GM23248 (cell line): Measurements from ENCODE around the gene IMMT. TPM values are rescaled to one million over a fixed set of nuclear protein-coding genes. Genes with fewer than 3 reads are reported as not detected.

Experiments
- DNase-seq: peaks from one replicate; pipeline ENCODE4 v3.0.0-alpha.2; 2015
- H2AFZ ChIP-seq: fragments of 200-600 bp; sonication (generic); 2 replicates; pipeline ENCODE4 v1.6.1; 2016; ENCODE audit warnings: antibody characterized with exemption
- H3F3A ChIP-seq: fragments of 200-600 bp; sonication (generic); 2 replicates; pipeline ENCODE4 v1.6.1; 2016; ENCODE audit warnings: mild to moderate bottlenecking, antibody characterized with exemption, mixed run types; ENCODE audit not compliant: insufficient read depth
- H3K27ac ChIP-seq: fragments of 200-600 bp; sonication (generic); 2 replicates; pipeline ENCODE4 v1.5.1; 2016; ENCODE audit warnings: mild to moderate bottlenecking
- H3K27me3 ChIP-seq: fragments of 200-600 bp; sonication (generic); replicated peaks from 2 replicates; pipeline ENCODE4 v1.6.1; 2016; ENCODE audit warnings: mild to moderate bottlenecking; ENCODE audit not compliant: insufficient read depth
- H3K36me3 ChIP-seq: fragments of 200-600 bp; sonication (generic); 2 replicates; pipeline ENCODE4 v1.6.1; 2016; ENCODE audit warnings: low read depth, mild to moderate bottlenecking
- H3K4me1 ChIP-seq: fragments of 200-600 bp; sonication (generic); 2 replicates; pipeline ENCODE4 v1.6.1; 2016; ENCODE audit warnings: mild to moderate bottlenecking; ENCODE audit not compliant: insufficient read depth
- H3K4me2 ChIP-seq: fragments of 200-600 bp; sonication (generic); one replicate; pipeline ENCODE4 v1.6.1; 2016; ENCODE audit warnings: mild to moderate bottlenecking; ENCODE audit not compliant: unreplicated experiment
- H3K4me3 ChIP-seq: fragments of 200-600 bp; sonication (generic); 2 replicates; pipeline ENCODE4 v1.5.1; 2016; ENCODE audit warnings: mild to moderate bottlenecking
- H3K79me2 ChIP-seq: fragments of 200-600 bp; sonication (generic); 2 replicates; pipeline ENCODE4 v1.6.1; 2016; ENCODE audit warnings: mild to moderate bottlenecking; ENCODE audit not compliant: insufficient read depth
- H3K9ac ChIP-seq: fragments of 200-600 bp; sonication (generic); 2 replicates; pipeline ENCODE4 v1.6.1; 2016; ENCODE audit warnings: mild to moderate bottlenecking
- H3K9me2 ChIP-seq: fragments of 200-600 bp; sonication (generic); 2 replicates; pipeline ENCODE4 v1.6.1; 2016; ENCODE audit warnings: mixed run types, mild to moderate bottlenecking, moderate library complexity; ENCODE audit not compliant: insufficient read depth
- H3K9me3 ChIP-seq: fragments of 200-600 bp; sonication (generic); one replicate; pipeline ENCODE4 v1.6.1; 2017; ENCODE audit warnings: low read depth
- H4K20me1 ChIP-seq: fragments of 200-600 bp; sonication (generic); 2 replicates; pipeline ENCODE4 v1.6.0; 2016; ENCODE audit not compliant: insufficient read depth
- EZH2 ChIP-seq: fragments of 200-600 bp; sonication (generic); IDR thresholded peaks from 2 replicates; pipeline ENCODE4 v1.6.1; 2018; ENCODE audit warnings: antibody characterized with exemption, mild to moderate bottlenecking; ENCODE audit not compliant: insufficient read depth, poor library complexity, severe bottlenecking
- EZH2phosphoT487 ChIP-seq: fragments of 200-600 bp; sonication (generic); IDR thresholded peaks from 2 replicates; pipeline ENCODE4 v1.6.1; 2018; ENCODE audit warnings: antibody characterized with exemption, moderate library complexity, mild to moderate bottlenecking, low read depth; ENCODE audit not compliant: insufficient read depth
- whole genome bisulfite sequencing, 2 experiments: methylation state at CpG; one replicate each; pipeline ENCODE4 v1.1.6; 2015 to 2017; ENCODE audit warnings: low lambda C conversion rate in 2 of 2, low coverage in 1 of 2; ENCODE audit errors: missing lambda C conversion rate in 2 of 2; 5-methylcytosine and 5-hydroxymethylcytosine counted together
- in situ Hi-C: fragments of 300-500 bp; cut with MboI; formaldehyde crosslinking; loops from 2 replicates; pipeline ENCODE4 v1.15.0; 2020
- polyA plus RNA-seq: library from polyadenylated mRNA; unstranded; fragments of >200 nt; fragmentation: Nextera tagmentation; extraction: Ambion mirVana; gene quantifications from 2 replicates; pipeline ENCODE4 v1.2.1, GENCODE V29; 2016
- total RNA-seq: library from RNA; depleted of rRNA; stranded (reverse); fragments of >200 nt; shearing (Covaris generic); gene quantifications from 2 replicates; pipeline ENCODE4 v1.2.3, GENCODE V29; 2014

Gene IMMT
- total and polyA plus RNA-seq, 2 experiments from 2014 or later, result 60.4 to 75.4 TPM

DNA sequence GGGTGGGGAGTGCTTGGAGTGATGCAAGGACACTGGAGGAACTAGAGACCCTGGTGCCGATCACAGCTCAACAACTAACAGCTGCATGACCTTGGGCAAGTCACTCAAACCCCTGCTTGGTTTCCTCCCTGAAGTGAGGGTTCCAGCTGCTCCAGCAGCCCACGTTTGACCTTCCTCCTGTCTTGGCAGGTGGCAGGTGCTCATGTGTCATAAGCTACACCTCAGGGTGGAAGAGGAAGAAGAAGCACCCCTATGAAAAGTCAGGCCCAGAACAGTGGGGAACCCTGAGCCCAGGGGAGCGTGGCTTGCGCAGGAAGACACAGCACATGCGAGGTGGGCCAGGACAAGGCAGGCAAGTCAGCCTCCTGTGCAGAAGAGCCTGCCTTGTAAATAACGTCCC, 46.3 kb upstream of the IMMT start:
- in situ Hi-C loops, result no loop called here
- no peaks in the 10 kb centered on the region for H3K9me3 ChIP-seq
- H3K36me3 ChIP-seq, result no peaks in the 10 kb centered on the region
- TF ChIP-seq EZH2 (no peak), EZH2phosphoT487 (no peak)
- H3K4me2 ChIP-seq, result no peak overlapping the region
- H3K4me3 ChIP-seq, result no peak overlapping the region
- H4K20me1 ChIP-seq, result no peaks in the 10 kb centered on the region
- peaks cover 40% of the 10 kb centered on the region for H3K27me3 ChIP-seq
- no peak for DNase-seq
- WGBS, 2 experiments, result 58 to 67% methylated on average over 6 of the region's 6 CpGs
- H2AFZ ChIP-seq, result no peak overlapping the region
- H3K27ac ChIP-seq, result no peak overlapping the region
- H3K79me2 ChIP-seq, result no peaks in the 10 kb centered on the region
- H3F3A ChIP-seq, result no peaks in the 10 kb centered on the region
- no peak overlapping the region for H3K9ac ChIP-seq
- no peaks in the 10 kb centered on the region for H3K9me2 ChIP-seq
- no peaks in the 10 kb centered on the region for H3K4me1 ChIP-seq

DNA sequence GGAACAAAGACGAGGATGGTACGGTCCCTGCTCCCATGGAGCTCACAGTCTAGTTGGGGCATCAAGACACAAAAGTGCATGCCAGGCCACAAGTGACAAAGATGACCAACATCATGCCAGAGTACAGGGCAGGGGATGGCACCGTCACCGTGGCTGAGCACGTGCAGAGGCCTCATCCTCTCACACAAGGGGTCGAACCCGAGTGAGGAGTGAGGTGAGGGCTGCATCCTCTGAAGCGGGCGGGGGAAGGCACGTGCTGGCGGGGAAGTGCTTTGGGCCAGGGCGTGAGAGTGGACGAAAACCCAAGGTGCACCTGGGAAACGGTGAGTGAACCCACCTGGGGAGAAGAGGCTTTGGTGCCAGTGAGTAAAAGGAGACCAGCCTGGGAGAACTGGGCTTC, 45.0 kb upstream of the IMMT start:
- 77 to 80% methylated on average over 12 to 14 of the region's 14 CpGs for WGBS, 2 experiments
- Histone ChIP-seq H3K4me2 (no peak overlapping the region), H3K9ac (no peak overlapping the region), H3K4me1 (no peaks in the 10 kb centered on the region), H3K27me3 (peaks cover 33% of the 10 kb centered on the region), H3K27ac (no peak overlapping the region), H3K36me3 (no peaks in the 10 kb centered on the region), H3K9me2 (no peaks in the 10 kb centered on the region), H3F3A (no peaks in the 10 kb centered on the region), H3K9me3 (no peaks in the 10 kb centered on the region), H3K79me2 (no peaks in the 10 kb centered on the region), H4K20me1 (no peaks in the 10 kb centered on the region), H3K4me3 (no peak overlapping the region), H2AFZ (no peak overlapping the region)
- TF ChIP-seq EZH2phosphoT487 (no peak), EZH2 (no peak)
- in situ Hi-C loops, result no loop called here
- no peak for DNase-seq

DNA sequence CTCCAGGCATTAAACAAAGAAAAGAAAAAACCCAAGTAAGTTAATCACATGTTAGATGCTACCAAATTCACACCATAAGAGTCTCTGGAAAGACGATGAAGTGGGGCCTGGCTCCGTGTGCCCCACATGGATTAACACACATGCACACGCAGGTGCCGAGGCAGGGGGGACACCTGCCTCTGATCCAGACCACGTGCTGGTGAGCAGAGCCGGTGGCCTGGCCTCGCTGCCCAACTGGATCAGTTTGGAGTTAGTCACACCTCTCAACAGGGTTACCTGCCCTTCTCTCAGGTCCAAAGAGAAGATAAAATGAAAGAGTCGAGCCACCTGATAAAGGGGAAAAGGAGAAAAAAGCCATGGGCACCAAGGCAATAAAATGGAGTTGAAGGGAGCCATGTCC, 44.5 kb upstream of the IMMT start:
- Histone ChIP-seq H3K79me2 (no peaks in the 10 kb centered on the region), H3K36me3 (no peaks in the 10 kb centered on the region), H3K4me1 (no peaks in the 10 kb centered on the region), H3F3A (no peaks in the 10 kb centered on the region), H3K27ac (no peak overlapping the region), H3K9me2 (no peaks in the 10 kb centered on the region), H3K9me3 (no peaks in the 10 kb centered on the region), H4K20me1 (no peaks in the 10 kb centered on the region), H2AFZ (no peak overlapping the region), H3K9ac (no peak overlapping the region), H3K4me2 (no peak overlapping the region), H3K4me3 (no peak overlapping the region), H3K27me3 (peaks cover 33% of the 10 kb centered on the region)
- TF ChIP-seq EZH2 (no peak), EZH2phosphoT487 (no peak)
- WGBS, 2 experiments, result 64 to 72% methylated on average over 8 of the region's 8 CpGs
- no peak for DNase-seq
- in situ Hi-C loops, result no loop called here

DNA sequence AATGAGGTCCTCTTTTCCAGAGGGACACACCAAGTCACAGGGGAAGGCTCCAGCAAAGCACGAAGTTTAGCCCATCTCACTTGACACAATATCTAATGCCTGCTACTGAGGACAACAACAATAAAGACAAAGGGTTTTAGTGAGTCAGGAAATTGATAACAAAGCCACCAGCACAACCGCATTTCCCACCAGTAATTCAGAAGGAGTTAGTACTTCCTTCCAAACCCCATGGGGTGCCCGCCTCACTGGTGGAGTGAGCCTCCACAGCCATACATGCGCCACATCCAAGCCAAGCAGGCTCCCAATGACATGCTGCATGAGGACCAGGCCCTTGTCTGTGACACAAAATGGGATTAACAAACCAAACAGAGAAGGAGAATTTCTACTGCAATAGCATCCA, 44.1 kb upstream of the IMMT start:
- Histone ChIP-seq H3K4me3 (no peak overlapping the region), H2AFZ (no peak overlapping the region), H4K20me1 (no peaks in the 10 kb centered on the region), H3K27me3 (peaks cover 32% of the 10 kb centered on the region), H3K9me2 (no peaks in the 10 kb centered on the region), H3K4me1 (no peaks in the 10 kb centered on the region), H3K27ac (no peak overlapping the region), H3F3A (no peaks in the 10 kb centered on the region), H3K9me3 (no peaks in the 10 kb centered on the region), H3K36me3 (no peaks in the 10 kb centered on the region), H3K9ac (no peak overlapping the region), H3K79me2 (no peaks in the 10 kb centered on the region), H3K4me2 (no peak overlapping the region)
- whole genome bisulfite sequencing, 2 experiments, result 71 to 72% methylated on average over 4 of the region's 4 CpGs
- no peak for DNase-seq
- in situ Hi-C loops, result no loop called here
- no peak for TF ChIP-seq EZH2
- TF ChIP-seq EZH2phosphoT487, result no peak

DNA sequence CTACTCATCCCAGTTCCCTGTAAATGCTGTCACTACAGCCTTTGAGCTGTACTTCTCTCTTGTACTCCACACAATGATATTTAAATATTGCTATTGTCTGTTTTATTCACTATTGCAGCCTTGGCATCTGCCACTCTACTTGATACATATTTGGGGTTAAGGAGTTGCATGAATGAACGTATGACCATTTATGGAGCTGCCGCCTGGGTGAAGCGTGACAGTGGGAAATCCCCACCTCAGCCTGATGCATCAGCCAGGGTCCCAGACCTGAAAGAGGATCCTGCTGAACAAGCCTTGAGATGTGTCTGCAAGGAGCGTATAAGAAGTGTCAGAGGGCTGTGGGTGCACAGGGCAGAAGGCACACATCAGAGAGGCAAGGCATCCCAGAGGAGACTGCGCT, 43.1 kb upstream of the IMMT start:
- no peak for DNase-seq
- H3K9me3 ChIP-seq, result no peaks in the 10 kb centered on the region
- H3K9ac ChIP-seq, result no peak overlapping the region
- no peak overlapping the region for H3K4me3 ChIP-seq
- H2AFZ ChIP-seq, result no peak overlapping the region
- 36 to 39% methylated on average over 5 of the region's 5 CpGs for WGBS, 2 experiments
- H3K4me1 ChIP-seq, result no peaks in the 10 kb centered on the region
- H3K9me2 ChIP-seq, result no peaks in the 10 kb centered on the region
- peaks cover 25% of the 10 kb centered on the region for H3K27me3 ChIP-seq
- in situ Hi-C loops, result no loop called here
- TF ChIP-seq EZH2phosphoT487 (no peak), EZH2 (no peak)
- H3K79me2 ChIP-seq, result no peaks in the 10 kb centered on the region
- no peak overlapping the region for H3K27ac ChIP-seq
- H3F3A ChIP-seq, result no peaks in the 10 kb centered on the region
- no peaks in the 10 kb centered on the region for H3K36me3 ChIP-seq
- no peak overlapping the region for H3K4me2 ChIP-seq
- H4K20me1 ChIP-seq, result no peaks in the 10 kb centered on the region
